HG03108 (cell line): ENCODE measurements around the gene TPSD1.
"Not testable (repeated sequence)": the region's sequence is repeated elsewhere in the genome, so short reads cannot be mapped to it uniquely, and the experiment has no call there.

Experiments used
- ATAC-seq: cut with Tn5 transposase; IDR thresholded peaks from one replicate; pipeline ENCODE4 v1.9.1; 2021; ENCODE audit warnings: moderate library complexity; ENCODE audit not compliant: unreplicated experiment

The TPSD1 gene

GRCh38 chr16:1220841-1221627 is 34.8 kb upstream of the TPSD1 start:
- no peak for ATAC-seq

GRCh38 chr16:1221628-1222552 is 34.0 kb upstream of the TPSD1 start:
- ATAC-seq, result no peak

- ATAC-seq, result no peak
Measured at GRCh38 chr16:1222553-1223354, 33.1 kb upstream of the TPSD1 start.

- no peak for ATAC-seq
Measured at GRCh38 chr16:1223355-1224214, 32.3 kb upstream of the TPSD1 start.

GRCh38 chr16:1224558-1224957 is 31.3 kb upstream of the TPSD1 start:
- ATAC-seq, result no peak

- no peak for ATAC-seq
Measured at GRCh38 chr16:1225051-1225451, 30.8 kb upstream of the TPSD1 start, which contains the start of gene TPSG1. Gene TPSG1, minus strand, starts transcription at chr16:1225268. Its CDS starts 16 bp downstream, at chr16:1225252.

GRCh38 chr16:1225728-1226311 is 30.0 kb upstream of the TPSD1 start:
- not testable (repeated sequence) for ATAC-seq

GRCh38 chr16:1226692-1227091 is 29.2 kb upstream of the TPSD1 start:
- ATAC-seq, result not testable (repeated sequence)

- not testable (repeated sequence) for ATAC-seq
Measured at GRCh38 chr16:1228227-1228626, 27.6 kb upstream of the TPSD1 start.

- not testable (repeated sequence) for ATAC-seq
Measured at GRCh38 chr16:1229476-1229875, 26.4 kb upstream of the TPSD1 start.

- not testable (repeated sequence) for ATAC-seq
Measured at GRCh38 chr16:1230084-1230470, 25.8 kb upstream of the TPSD1 start, which contains the start of gene TPSB2. Gene TPSB2, minus strand, starts transcription at chr16:1230184. Its CDS starts 233 bp downstream, at chr16:1229951.

- ATAC-seq, result not testable (repeated sequence)
Measured at GRCh38 chr16:1230471-1231212, 25.2 kb upstream of the TPSD1 start.

- not testable (repeated sequence) for ATAC-seq
Measured at GRCh38 chr16:1231301-1231700, 24.6 kb upstream of the TPSD1 start.

- ATAC-seq, result not testable (repeated sequence)
Measured at GRCh38 chr16:1232049-1232748, 23.7 kb upstream of the TPSD1 start.

- ATAC-seq, result not testable (repeated sequence)
Measured at GRCh38 chr16:1236659-1237058, 19.2 kb upstream of the TPSD1 start.

GRCh38 chr16:1237990-1238389 is 17.9 kb upstream of the TPSD1 start:
- no peak for ATAC-seq

- ATAC-seq, result not testable (repeated sequence)
Measured at GRCh38 chr16:1238909-1239308, 17.0 kb upstream of the TPSD1 start.

- ATAC-seq, result not testable (repeated sequence)
Measured at GRCh38 chr16:1239575-1239974, 16.3 kb upstream of the TPSD1 start.
